NCI-H1417 (cell line): ENCODE data around the gene PHACTR1.
"Not testable (repeated sequence)": the region's sequence is repeated elsewhere in the genome, so short reads cannot be mapped to it uniquely, and the experiment has no call there.

Experiments
- DNase-seq, 3 experiments: peaks; one replicate each; lab custom pipeline; 2025; lab: John Stamatoyannopoulos, UW

The PHACTR1 gene

GRCh38 chr6:13103169-13103568 lies 386.6 kb downstream of the PHACTR1 start:
- DNase-seq = no peak

- DNase-seq = no peak
These were observed 388.6 kb downstream of the PHACTR1 start for GRCh38 chr6:13105139-13105538.

GRCh38 chr6:13112921-13113320 lies 396.4 kb downstream of the PHACTR1 start:
- DNase-seq = peak in 1 of 3 experiments; percentile 51

GRCh38 chr6:13113376-13113775 lies 396.8 kb downstream of the PHACTR1 start:
- DNase-seq = no peak

- no peak for DNase-seq
These were observed 397.5 kb downstream of the PHACTR1 start for GRCh38 chr6:13113981-13114593.

GRCh38 chr6:13116155-13116554 lies 399.6 kb downstream of the PHACTR1 start:
- no peak for DNase-seq

GRCh38 chr6:13117570-13117969 lies 401.0 kb downstream of the PHACTR1 start:
- DNase-seq = peak in 2 of 3 experiments; percentile 27 to 67

GRCh38 chr6:13119549-13119948 lies 403.0 kb downstream of the PHACTR1 start:
- no peak for DNase-seq

GRCh38 chr6:13120483-13121482 lies 404.2 kb downstream of the PHACTR1 start:
- DNase-seq = peak in 1 of 3 experiments; percentile 8

GRCh38 chr6:13124131-13124530 lies 407.6 kb downstream of the PHACTR1 start:
- no peak for DNase-seq

- DNase-seq = no peak
These were observed 409.3 kb downstream of the PHACTR1 start for GRCh38 chr6:13125841-13126240.

- DNase-seq = no peak
These were observed 415.5 kb downstream of the PHACTR1 start for GRCh38 chr6:13131935-13132661.

- not testable (repeated sequence) for DNase-seq
These were observed 417.3 kb downstream of the PHACTR1 start for GRCh38 chr6:13133894-13134293.

- no peak for DNase-seq
These were observed 418.6 kb downstream of the PHACTR1 start for GRCh38 chr6:13135152-13135551.

- no peak for DNase-seq
These were observed 422.6 kb downstream of the PHACTR1 start for GRCh38 chr6:13139119-13139518.

GRCh38 chr6:13140980-13141379 lies 424.4 kb downstream of the PHACTR1 start:
- no peak for DNase-seq

- DNase-seq = no peak
These were observed 424.8 kb downstream of the PHACTR1 start for GRCh38 chr6:13141387-13141786.

- DNase-seq = no peak
These were observed 426.0 kb downstream of the PHACTR1 start for GRCh38 chr6:13142611-13143010.

- peak in 1 of 3 experiments; percentile 30 for DNase-seq
These were observed 429.9 kb downstream of the PHACTR1 start for GRCh38 chr6:13146442-13146841.

- DNase-seq = no peak
These were observed 430.8 kb downstream of the PHACTR1 start for GRCh38 chr6:13147376-13147775.

GRCh38 chr6:13147782-13148181 lies 431.2 kb downstream of the PHACTR1 start:
- no peak for DNase-seq

- no peak for DNase-seq
These were observed 436.2 kb downstream of the PHACTR1 start for GRCh38 chr6:13152764-13153163.
